ENCODE measurements around the gene ABT1. TPM values are rescaled to one million over a fixed set of nuclear protein-coding genes. Genes with fewer than 3 reads are reported as not detected.
"Not testable (repeated sequence)": the region's sequence is repeated elsewhere in the genome, so short reads cannot be mapped to it uniquely, and the experiment has no call there.

ABT1 gene
- total RNA-seq, 1 experiment from 2014 or later = 26.7 TPM

- H3K27ac ChIP-seq (ENCODE audit: low read depth, low read length); H3K9me2 ChIP-seq (ENCODE audit: insufficient read depth); H3K27me3 ChIP-seq (ENCODE audit: insufficient read depth, low read length); DNase-seq (ENCODE audit: low read depth, low spot score); CTCF ChIA-PET; H2AFZ ChIP-seq (ENCODE audit: low read depth, low read length, poor library complexity, severe bottlenecking); H3K9ac ChIP-seq (ENCODE audit: low read length); H3K4me3 ChIP-seq (replicated peaks in 1 of 2; ENCODE audit: low read depth in 1 of 2, low read length in 2 of 2); H3K9me3 ChIP-seq (ENCODE audit: control insufficient read depth in 1 of 2, insufficient read depth in 1 of 2, low read depth in 1 of 2, low read length in 2 of 2); BruUV-seq (replicated peaks); ATAC-seq; RAD21 ChIA-PET (ENCODE audit: low non-redundant PET in 1 of 2, low total read pairs in 2 of 2, uncharacterized antibody in 2 of 2, unreplicated experiment in 2 of 2); H4K20me1 ChIP-seq (ENCODE audit: insufficient read depth); H3K4me2 ChIP-seq (ENCODE audit: low read length); intact Hi-C loops (cut with micrococcal nuclease): not testable (repeated sequence)
- Histone ChIP-seq H3K36me3 (ENCODE audit: control insufficient read depth in 1 of 2, insufficient read depth in 2 of 2, low read length in 2 of 2) (peaks cover 18 to 21% of the 10 kb centered on the region in 2 experiments; a peak in 2 of 4 replicates), H3K4me1 (ENCODE audit: control insufficient read depth in 1 of 2, insufficient read depth in 2 of 2, low read length in 2 of 2) (peaks cover 2 to 15% of the 10 kb centered on the region in 2 experiments; a peak in 2 of 4 replicates), H3K79me2 (ENCODE audit: insufficient read depth, low read length) (peaks cover 25% of the 10 kb centered on the region)
- POLR2A ChIA-PET = interaction anchor here (1.2 kb wide), 1 partner anchor 14 kb away, joined by 3 read pairs; no protein-coding TSS in a partner anchor
These were observed 49.4 kb upstream of the ABT1 start for GRCh38 chr6:26547363-26547762.

GRCh38 chr6:26550250-26550993 is 46.3 kb upstream of the ABT1 start:
- DNase-seq (ENCODE audit: low read depth, low spot score) (no peak), ATAC-seq (no peak)
- Histone ChIP-seq H3K27me3 (ENCODE audit: insufficient read depth, low read length) (no peaks in the 10 kb centered on the region), H4K20me1 (ENCODE audit: insufficient read depth) (no peaks in the 10 kb centered on the region), H3K27ac (ENCODE audit: low read depth, low read length) (no peak overlapping the region), H3K36me3 (ENCODE audit: control insufficient read depth in 1 of 2, insufficient read depth in 2 of 2, low read length in 2 of 2) (peaks cover 6 to 7% of the 10 kb centered on the region in 2 experiments; a peak in 2 of 4 replicates), H3K9me3 (ENCODE audit: control insufficient read depth in 1 of 2, insufficient read depth in 1 of 2, low read depth in 1 of 2, low read length in 2 of 2) (no peaks in the 10 kb centered on the region), H3K79me2 (ENCODE audit: insufficient read depth, low read length) (no peaks in the 10 kb centered on the region), H3K9me2 (ENCODE audit: insufficient read depth) (no peaks in the 10 kb centered on the region), H3K4me2 (ENCODE audit: low read length) (no peak overlapping the region), H3K4me3 (replicated peaks in 1 of 2; ENCODE audit: low read depth in 1 of 2, low read length in 2 of 2) (no peak overlapping the region), H3K9ac (ENCODE audit: low read length) (no peak overlapping the region), H3K4me1 (ENCODE audit: control insufficient read depth in 1 of 2, insufficient read depth in 2 of 2, low read length in 2 of 2) (peaks cover 11 to 33% of the 10 kb centered on the region in 2 experiments), H2AFZ (ENCODE audit: low read depth, low read length, poor library complexity, severe bottlenecking) (no peak overlapping the region)
- TF ChIP-seq ZFX (IDR thresholded peaks at IDR 0.05) (no peak), ELF1 (IDR thresholded peaks at IDR 0.05; ENCODE audit: borderline replicate concordance, low read depth) (no peak), SP1 (IDR thresholded peaks at IDR 0.05; ENCODE audit: low read depth) (no peak), EZH2phosphoT487 (IDR thresholded peaks at IDR 0.05; ENCODE audit: borderline replicate concordance) (no peak), EZH2 (IDR thresholded peaks at IDR 0.05) (no peak), SRF (IDR thresholded peaks at IDR 0.05; ENCODE audit: low read depth) (no peak), EGR1 (IDR thresholded peaks at IDR 0.05; ENCODE audit: low read depth) (no peak), ATF3 (IDR thresholded peaks at IDR 0.05) (no peak), SIN3A (IDR thresholded peaks at IDR 0.05; ENCODE audit: low read depth) (no peak)
- no TSS peak for BruUV-seq (replicated peaks)
- ChIA-PET CTCF (no interaction called here), POLR2A (no interaction called here), RAD21 (ENCODE audit: low non-redundant PET in 1 of 2, low total read pairs in 2 of 2, uncharacterized antibody in 2 of 2, unreplicated experiment in 2 of 2) (no interaction called here)
- intact Hi-C loops (cut with micrococcal nuclease) = loop anchor here (5.0 kb wide), 2 partner anchors 208 to 238 kb away; no protein-coding TSS in a partner anchor

Measured in HCT116 (cell line).